Suppressor macrophage treated with lipopolysaccharide for 1 hour (primary cell): ENCODE data around the gene DOCK10.
A peak's percentile ranks its signal among the peaks of the same experiment; 100 is the strongest.

Experiments used
- DNase-seq, 3 donors: peaks; one replicate each; pipeline ENCODE4 v3.0.0-alpha.2; 2020 to 2022

Gene DOCK10

DNA sequence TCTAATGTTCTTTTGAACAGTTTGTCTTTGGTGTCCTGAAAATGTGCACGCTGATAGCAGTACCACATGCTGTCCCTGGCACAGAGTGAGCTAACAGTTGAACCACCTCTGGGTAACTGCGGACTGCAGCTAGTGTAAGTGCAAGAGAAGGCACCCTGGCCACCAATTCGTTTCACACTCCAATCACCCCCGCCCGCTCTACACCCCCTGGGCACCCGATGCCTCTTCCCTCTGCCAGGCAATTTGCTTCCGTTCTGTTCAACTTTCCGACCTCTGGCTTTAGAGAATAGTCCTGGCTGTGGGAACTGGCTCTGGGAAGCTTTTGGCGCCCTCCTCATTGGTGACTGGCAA is 1.4 kb downstream of the DOCK10 start:
- no peak for DNase-seq

GRCh38 chr2:225040142-225040541 is 2.1 kb downstream of the DOCK10 start:
- no peak for DNase-seq

DNA sequence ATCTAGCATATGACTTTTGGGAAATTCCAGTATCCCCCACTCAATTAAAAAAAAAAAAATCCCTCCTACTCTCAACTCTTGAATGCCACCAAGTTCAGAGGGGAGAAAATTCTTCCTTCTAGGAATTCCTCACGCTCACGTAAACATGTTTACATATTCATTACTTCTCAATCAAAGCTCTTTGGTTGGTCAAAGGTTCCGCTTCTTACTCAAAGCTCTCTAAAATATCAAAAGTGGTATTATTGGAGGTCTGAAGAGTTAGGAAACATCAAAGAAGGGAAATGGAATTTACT is 4.1 kb downstream of the DOCK10 start:
- DNase-seq, result peak in 1 of 3 donors; percentile 34

- DNase-seq, result peak; percentile 22 to 65 (median 50)
These were observed 4.6 kb downstream of the DOCK10 start for GRCh38 chr2:225037415-225038230.

GRCh38 chr2:225036431-225036830 is 5.8 kb downstream of the DOCK10 start:
- DNase-seq, result no peak

DNA sequence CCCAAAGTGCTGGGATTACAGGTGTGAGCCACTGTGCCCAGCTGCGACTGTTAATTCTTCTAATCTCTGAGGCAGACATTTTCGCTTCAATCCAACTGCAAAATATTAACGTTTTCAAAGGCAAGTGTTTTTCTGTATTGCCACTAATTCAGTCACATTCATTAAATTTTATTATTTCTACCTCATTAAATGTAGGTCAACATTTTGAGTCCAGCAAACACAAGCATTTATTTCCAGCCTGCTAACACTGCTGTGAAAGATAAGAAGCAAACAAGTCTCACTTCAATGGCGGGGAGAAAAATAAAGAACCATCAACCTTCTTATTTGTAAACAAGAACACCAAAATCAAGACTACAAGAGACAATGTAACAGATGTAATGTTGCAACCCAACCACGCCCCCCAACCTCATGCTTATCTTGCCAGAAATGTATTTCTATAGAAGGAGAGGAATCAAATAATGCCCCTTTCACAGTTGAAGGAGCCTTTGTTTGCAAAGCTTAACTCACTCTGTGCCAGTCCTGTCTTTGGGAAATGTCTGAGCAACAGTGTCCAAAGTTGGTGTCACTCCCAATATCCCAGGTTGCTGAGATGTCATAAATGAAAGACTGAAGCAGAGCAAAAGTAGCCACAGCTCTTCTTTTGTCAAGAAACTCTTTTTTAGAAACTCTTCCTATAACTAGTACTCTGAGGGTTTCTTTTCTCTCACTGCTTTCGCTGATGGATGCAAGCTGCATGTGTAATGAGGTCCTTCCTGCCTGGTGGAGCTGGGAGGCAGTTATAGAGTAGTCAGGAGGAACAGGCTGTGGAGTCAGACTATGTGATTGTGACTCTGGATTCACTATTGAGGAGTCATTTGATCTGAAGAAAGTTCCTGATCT is 8.6 kb downstream of the DOCK10 start:
- peak in 2 of 3 donors; percentile 19 to 20 for DNase-seq

DNA sequence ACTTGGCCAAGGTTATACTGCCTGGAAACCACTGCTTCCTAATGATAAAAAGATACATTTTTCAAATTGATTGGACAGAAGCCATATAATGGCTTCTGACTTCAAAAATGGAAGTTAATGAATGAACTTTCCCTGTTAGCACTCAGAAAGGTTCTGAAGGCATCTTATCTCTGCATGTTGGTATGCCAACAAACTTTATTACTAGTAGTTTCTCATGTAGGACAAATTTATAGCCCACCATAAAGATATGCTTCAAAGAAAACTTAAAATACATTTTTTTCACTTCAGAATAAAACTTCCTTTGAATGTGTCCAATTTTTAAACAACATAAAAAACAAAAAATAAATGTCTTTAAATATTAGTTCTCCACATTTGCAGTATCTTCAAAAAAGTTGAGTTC is 10.0 kb downstream of the DOCK10 start:
- DNase-seq, result no peak

DNA sequence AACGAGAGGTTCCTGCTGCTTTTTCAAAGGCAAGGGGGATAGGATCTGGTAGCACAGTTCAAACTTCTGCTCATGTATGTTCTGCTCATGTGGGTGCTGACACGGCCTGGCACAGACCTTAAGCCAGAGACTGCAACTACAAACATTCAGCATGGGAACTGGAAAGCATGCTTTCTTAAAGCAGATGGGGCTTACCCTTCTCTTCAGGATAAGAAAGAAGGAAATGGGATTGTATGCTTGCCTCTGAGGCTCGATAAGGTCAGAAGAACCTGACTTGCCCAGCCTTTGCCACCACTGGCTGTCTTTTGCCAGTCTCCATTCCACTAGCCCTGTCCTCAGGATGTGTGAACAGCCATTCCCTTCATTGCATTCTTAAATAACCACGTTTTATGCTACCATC is 10.7 kb downstream of the DOCK10 start:
- peak in 1 of 3 donors; percentile 13 for DNase-seq

DNA sequence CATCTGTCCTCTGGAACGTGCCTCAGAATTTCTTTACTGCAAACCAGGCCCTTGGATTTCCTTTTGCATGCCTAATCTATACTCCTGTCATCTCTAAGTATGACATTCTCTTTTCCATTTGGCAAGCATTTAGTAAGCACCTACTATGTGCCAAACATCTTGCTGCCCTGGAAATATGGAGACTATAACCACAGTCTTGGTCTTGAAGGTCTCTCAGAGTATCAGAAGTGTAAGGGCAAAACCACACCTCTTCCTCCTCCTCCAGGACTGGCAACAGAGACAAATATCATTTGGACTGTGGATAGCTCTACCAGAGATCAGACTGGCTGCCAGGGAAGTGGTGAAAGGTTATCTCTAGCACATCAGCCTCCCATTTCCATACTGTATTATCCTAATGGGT is 11.4 kb downstream of the DOCK10 start:
- no peak for DNase-seq

DNA sequence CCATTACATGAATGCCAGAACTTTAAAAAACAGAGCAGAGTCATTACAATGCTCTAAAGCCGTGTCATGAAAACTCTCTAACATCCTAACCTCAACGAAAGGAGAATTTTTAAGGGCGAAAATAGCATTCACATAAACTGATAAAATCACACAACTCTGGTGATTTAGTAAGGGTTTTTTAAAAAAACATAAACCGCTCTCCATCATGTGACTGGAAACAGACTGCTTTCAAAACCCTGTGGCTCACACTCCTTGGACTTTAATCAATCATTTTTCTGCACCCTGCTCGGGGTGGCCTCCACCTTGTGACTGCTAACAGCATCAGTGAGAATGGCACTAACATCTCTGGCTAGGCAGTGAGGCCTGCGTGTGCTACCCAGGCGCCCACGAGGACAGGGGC is 12.1 kb downstream of the DOCK10 start:
- DNase-seq, result no peak

DNA sequence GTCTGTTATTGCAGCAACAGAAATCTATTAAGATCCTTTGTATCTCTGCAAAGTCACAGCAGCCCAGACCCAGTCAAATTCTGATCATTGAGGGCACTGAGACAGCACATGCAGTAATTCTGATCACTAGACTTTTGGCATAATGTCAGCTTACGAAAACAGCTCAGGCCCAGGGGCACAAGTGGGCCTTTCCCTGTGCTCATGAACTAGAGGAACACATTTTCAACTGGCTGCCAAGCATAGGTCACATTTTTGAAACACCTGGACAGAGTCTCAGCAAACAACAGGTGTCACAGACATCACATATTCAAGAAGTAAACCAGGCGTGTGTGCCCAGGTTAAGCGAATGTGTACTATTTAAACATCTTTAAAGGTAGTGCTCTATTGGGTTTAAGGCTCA is 13.7 kb downstream of the DOCK10 start:
- no peak for DNase-seq

DNA sequence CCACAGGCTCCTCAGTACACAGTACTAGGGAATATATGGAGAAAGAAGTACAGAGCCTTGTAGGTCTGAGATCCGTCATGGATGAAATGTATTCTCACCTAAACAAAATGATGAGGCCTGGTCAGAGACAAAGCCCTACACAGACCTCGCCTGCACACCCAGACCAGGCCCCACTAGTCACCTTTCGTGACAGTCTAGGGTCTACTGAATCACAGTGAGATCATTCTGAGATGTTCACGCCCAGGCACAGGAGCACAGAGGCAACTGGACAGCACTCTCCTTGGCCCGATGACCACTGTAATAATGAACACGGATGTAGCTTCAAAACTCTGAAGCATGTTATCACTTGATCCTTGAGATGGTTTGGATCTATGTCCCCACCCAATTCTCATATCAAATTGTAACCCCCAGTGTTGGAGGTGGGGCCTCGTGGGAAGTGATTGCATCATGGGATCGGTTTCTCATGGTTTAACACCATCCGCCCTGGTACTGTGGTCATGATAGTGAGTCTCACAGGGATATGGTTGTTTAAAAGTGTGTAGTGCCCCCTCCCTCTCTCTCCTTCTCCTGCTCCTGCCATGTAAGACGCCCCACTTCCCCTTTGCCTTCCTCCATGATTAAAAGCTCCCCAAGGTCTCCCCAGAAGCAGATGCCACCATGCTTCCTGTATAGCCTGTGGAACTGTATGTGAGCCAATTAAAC is 15.1 kb downstream of the DOCK10 start:
- peak in 1 of 3 donors; percentile 20 for DNase-seq

- DNase-seq, result peak; percentile 61 to 78 (median 69)
These were observed 16.2 kb downstream of the DOCK10 start for GRCh38 chr2:225025917-225026571.

DNA sequence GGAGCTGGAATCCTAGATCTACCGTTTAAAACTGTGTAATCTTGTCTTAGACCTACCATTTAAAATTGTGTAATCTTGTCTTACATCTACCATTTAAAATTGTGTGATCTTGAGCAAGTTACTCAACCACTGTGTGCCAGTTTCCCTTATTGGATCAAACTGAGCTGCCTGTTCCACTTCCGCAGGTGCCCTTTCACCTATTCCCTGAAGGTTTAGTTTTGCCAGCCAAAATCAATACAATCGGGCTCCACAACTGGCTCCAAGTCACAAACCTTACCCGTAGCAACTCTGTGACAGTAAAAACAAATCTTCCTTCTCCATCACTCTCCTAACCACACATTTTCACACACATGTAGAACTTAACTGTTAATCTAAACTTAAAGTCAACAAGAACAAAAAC is 20.1 kb downstream of the DOCK10 start:
- no peak for DNase-seq

- DNase-seq, result no peak
These were observed 22.0 kb downstream of the DOCK10 start for GRCh38 chr2:225020168-225020849.

- DNase-seq, result no peak
These were observed 23.2 kb downstream of the DOCK10 start for GRCh38 chr2:225019105-225019504.

- DNase-seq, result no peak
These were observed 24.6 kb downstream of the DOCK10 start for GRCh38 chr2:225017713-225018112.

GRCh38 chr2:225017098-225017685 is 25.1 kb downstream of the DOCK10 start:
- no peak for DNase-seq

- peak; percentile 41 to 71 (median 63) for DNase-seq
These were observed 28.6 kb downstream of the DOCK10 start for GRCh38 chr2:225013425-225014365.

GRCh38 chr2:225011585-225011984 is 30.7 kb downstream of the DOCK10 start:
- DNase-seq, result no peak

- peak; percentile 50 to 77 (median 74) for DNase-seq
These were observed 31.5 kb downstream of the DOCK10 start for GRCh38 chr2:225010804-225011203.
